Non-pigmented ciliary epithelial cell (primary cell): ENCODE results near the gene FSTL4.

Experiments
- DNase-seq: peaks from one replicate; pipeline ENCODE4 v3.0.0-alpha.2; 2010; ENCODE audit warnings: low read depth

Gene FSTL4

GRCh38 chr5:133428072-133428660 is 184.2 kb downstream of the FSTL4 start:
- DNase-seq, result no peak

GRCh38 chr5:133427121-133427777 is 185.1 kb downstream of the FSTL4 start:
- no peak for DNase-seq

DNA sequence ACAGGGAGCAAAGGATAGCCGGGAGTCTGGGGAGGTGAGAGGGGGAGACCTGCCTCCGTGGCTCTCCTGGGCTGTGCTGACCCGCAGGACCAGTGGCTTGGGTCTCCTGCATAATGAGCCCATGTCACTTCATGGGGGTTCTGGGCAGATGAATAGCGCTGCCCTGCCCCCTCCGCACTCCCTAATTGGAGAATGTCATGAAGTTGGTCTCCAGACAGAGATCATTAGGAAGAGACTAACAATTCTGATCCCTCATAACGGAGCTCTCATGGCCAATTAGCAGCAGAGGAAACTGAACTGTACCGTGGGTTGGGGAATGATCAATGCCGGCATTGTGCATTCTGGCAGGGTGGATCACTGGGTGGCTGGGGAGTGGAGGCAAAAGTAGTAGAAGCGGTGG is 186.1 kb downstream of the FSTL4 start:
- DNase-seq, result no peak

DNA sequence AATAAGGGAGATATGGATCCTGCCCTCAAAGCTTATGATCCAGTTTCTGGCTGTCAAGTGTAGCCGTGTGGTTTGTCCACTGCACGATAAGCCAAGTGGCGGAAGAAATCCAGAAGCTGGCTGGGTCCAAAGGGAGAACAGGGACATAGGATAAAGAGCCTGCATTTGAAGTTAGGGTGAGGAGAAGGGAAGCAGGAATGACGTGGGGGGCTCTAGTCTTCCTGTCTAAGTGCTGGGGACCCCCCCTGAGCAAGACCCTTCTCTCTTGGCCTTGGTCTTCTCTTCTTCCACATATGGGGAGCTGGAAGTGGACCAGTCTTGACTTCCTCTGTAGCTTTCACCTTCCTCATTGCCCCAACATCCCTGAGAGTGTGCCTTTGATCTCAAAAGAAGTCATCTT is 186.6 kb downstream of the FSTL4 start:
- no peak for DNase-seq

DNA sequence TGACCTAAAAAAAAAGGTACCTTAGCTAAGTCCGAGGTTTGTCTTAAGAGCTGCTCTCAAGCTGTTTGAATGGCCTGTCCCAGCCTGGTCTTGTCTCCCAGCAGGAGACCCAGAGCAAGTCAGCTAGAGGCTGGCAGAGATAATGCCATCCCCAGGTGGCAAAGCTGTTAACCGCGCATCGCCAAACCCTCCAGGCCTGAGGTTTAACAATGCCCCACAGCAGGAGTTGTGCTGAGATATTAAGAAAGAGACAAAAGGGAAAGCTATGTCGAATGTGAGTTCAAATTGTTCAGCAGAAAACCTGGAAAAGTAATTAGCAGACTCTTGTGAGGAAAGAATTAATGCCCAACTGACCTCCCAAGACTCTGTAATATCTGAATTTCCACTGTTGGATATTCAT is 187.1 kb downstream of the FSTL4 start:
- DNase-seq, result no peak

- no peak for DNase-seq
Observed at GRCh38 chr5:133423618-133424282, 188.6 kb downstream of the FSTL4 start.

DNA sequence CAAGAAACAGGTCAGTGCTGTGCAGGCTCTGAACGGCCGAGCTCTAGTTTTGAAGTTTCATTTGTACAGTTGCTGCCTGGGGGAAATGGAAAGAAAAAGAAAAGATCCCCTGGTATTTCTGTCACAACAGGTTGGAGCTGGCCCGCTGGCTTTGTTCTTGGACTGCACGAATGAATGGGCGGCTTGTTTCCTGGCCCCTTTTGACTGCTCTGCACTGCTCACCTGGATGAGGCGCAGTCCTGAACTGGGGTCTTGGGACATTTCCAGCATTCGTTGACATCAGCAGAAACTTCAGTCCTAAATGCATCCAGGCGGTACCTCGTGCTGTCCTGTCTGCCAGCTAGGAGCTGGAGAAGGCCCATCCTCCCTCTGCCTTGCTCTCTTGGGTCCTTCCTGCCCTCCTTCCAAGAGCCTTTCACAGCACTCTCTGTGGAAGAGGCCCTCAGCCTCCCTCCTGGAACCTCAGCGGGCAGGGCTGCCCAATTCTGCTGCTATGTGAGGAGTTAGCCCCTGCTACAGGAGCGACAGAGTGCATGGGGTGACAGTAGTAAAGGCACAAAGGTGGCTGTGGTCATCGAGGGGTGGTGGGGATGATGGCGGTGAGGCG is 189.2 kb downstream of the FSTL4 start:
- DNase-seq, result no peak

- no peak for DNase-seq
Observed at GRCh38 chr5:133421806-133422205, 190.5 kb downstream of the FSTL4 start.

GRCh38 chr5:133421394-133421793 is 190.9 kb downstream of the FSTL4 start:
- DNase-seq, result no peak

DNA sequence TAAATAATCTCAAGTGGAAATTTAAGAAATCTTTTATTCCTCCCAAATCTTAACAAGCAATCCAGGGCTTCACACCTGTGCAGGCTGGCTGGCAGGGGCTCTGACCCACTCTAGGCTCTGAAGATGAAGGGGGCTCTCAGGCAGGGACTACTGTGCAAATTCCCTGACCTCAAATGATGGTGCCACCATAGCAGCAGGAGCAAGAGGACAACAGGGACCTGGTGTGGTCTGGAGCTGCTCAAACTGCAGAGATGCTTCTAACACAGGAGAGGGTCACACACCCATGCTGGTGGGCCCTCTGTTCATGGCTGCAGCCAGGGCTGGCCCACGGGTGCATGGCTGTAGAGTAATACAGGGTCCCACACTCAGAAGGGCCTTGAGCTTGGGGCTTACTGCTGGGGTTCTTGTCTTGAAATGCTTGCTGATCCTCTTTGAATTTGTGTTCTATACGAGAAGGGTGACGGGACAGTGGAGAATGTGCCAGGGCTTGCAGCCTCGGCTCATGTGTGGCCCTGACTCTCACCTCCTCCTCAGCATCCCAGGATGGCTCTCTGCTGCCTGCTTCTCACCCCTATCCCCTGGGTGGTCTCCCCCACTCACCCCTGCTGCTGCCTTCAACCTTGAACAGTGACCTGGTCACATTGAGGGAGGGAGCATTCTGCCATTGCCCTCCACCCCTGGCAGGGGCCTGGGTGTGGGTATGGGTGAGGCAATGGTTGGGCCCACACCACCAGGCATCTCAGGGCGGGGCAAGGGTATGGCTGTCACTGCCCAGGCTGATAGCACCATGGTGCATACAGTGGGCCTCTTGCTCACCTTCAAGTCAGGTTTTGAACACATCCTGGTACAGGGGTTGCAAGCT is 191.7 kb downstream of the FSTL4 start:
- no peak for DNase-seq

GRCh38 chr5:133415906-133416305 is 196.4 kb downstream of the FSTL4 start:
- DNase-seq, result no peak

- DNase-seq, result no peak
Observed at GRCh38 chr5:133415506-133415905, 196.8 kb downstream of the FSTL4 start.

DNA sequence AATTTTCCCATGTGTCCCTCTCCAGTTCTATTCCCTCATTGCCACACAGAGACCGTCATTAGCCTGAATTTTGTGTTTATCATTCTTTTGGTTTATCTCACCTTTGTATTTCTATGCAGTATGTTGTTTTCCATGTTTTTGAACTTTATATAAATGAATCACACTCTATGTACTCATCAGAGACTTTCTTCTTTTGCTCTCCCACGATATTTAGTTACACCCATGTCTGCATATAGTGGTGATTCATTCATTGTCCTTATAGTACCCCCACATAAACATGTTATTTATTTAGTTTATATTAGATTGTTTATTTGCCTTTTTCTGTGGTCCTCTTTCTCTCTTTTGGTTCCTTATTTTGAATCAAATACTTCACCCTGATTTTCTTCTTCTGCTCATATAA is 199.7 kb downstream of the FSTL4 start:
- no peak for DNase-seq

DNA sequence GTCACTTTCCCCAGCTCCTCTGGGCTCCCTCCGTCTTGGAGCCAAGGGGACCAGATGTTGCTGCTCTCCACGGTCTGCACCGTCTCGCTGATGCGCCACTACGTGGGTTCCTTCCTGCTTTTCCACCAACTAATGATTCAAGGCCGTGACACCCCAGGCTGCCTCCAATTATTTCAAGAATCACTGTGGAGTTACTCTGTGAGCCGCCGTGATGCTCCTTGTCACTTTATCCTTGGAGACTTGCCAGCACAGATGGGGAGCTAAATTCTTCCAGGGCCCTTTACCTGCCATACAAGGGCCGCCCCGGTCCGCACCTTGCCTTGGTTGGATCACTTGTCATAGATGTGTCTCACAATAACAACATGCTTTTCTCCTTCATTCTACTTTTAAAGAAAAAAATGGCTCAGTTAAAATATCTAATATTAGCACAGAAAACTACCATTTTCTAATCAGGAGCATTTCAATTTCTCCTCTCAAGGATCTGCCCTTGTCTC is 202.0 kb downstream of the FSTL4 start:
- no peak for DNase-seq

DNA sequence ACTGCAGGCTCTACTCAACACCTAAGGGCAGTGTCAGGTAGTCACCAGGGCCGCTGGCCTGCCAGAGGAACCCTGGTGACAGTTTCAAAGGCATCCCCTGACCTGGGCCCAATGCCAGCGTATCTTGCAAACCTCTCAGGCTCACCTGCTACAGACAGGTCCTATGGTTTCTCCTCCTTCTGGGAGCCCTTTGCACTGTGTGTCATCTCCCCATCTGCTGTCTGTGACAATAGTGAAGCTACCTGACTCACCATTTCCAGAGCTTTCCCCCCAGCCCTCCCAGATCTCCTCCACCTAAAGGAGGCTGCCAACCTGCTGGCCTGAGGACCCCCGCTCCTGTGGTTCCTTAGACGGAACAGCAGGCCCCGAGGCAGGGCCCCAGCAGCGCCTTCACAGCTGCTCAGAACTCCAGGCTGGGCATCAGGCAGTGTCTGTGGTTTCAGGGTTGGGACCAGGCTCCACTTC is 203.1 kb downstream of the FSTL4 start:
- no peak for DNase-seq

DNA sequence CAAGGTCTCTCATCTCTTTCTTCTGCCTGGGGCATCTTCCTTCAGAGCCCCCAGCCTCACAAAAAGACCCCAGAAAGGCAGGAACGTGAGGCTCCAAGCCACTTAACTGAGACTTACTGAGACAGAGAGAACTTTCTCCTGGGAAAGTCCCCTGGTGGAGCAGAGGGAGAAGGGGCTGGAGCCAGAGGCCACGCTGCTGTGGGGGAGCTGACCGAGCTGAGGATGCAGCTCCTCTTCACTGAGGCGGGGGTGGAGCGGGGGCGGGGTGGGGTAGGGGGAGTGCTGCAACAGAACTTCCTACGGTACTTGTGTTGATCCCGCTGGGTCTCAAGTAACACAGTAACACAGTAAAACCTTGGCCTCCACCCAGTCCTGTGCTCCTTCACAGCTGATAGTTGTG is 204.0 kb downstream of the FSTL4 start:
- DNase-seq, result no peak

GRCh38 chr5:133406977-133407632 is 205.2 kb downstream of the FSTL4 start:
- DNase-seq, result no peak

DNA sequence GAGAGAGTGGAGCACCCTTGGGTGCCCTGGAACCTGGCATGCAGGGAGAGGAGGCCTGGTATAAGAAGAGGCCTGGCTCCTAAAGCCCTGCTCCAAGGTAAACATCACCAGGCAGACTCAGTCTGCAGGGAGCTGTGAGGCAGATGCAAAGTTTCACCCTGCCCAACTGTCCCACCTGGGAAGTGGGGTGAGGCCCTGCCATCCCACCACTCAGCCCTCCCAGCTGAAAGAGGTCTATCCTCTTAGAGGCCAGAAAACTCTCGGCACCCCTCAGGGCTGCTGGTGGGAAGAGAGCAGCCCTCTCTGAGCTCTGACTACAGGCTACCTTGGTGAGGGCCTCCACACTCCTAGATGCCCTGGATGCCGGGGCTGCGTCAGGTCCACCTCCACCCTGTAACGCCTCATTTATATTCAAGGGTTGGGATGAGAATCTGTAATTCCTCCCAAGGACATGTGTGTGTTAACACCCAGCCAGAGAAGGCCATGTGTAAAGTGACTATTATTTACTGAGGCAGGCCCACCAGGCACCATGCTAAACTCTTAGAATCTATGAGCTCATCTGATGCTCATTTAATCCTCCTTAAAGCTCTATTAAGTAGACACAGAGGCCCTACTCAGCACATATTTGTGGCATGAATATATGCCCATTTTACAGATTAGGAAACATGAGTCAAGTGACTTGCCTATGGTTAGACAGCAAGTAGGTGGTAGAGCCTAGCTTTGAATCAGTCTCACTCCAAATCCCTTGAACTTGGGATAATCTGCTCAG is 205.9 kb downstream of the FSTL4 start:
- DNase-seq, result no peak

DNA sequence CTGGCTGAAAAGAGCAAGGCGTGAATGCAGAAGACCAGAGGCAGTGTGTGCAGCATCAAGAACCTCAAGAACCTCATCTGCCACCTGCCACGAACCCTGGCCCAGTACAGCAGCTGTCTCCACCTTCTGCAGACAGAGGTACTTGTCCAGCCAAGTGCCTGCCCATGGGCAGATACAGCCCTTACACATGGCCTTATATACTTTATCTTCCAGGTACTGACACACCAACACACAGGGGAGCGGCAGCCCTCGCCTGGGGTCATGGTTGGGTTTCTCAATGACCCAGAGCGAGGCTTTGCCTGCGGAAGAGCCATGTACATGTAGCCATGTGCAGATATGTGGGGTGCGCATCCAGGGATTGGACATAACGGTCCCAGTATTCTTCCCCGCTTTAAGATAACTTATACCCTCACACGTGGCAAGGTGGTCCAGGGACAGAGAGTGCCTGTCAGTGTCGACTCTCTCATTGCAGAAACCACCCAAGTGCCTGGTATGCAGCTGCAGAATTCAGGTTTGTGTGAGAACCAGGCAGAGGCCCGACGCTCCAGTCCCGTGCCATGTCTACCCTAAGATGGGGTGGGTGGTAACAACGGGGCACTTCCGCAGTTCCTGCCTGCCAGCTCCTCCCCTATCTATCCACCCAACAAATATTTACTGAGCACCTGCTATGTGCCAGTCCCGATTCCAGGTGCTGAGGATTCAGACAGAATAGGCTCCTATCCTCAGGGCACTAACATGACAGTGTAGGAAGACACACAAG is 206.9 kb downstream of the FSTL4 start:
- DNase-seq, result no peak

GRCh38 chr5:133404724-133405123 is 207.6 kb downstream of the FSTL4 start:
- DNase-seq, result no peak
